HG02840 (cell line): ENCODE results near the gene FRMD4A.
"Not testable (repeated sequence)": the region's sequence is repeated elsewhere in the genome, so short reads cannot be mapped to it uniquely, and the experiment has no call there.

Source experiments
- ATAC-seq: cut with Tn5 transposase; IDR thresholded peaks from one replicate; pipeline ENCODE4 v1.9.1; 2021; ENCODE audit warnings: mild to moderate bottlenecking, moderate library complexity, moderate number of reproducible peaks; ENCODE audit not compliant: unreplicated experiment, low FRiP score

FRMD4A gene

DNA sequence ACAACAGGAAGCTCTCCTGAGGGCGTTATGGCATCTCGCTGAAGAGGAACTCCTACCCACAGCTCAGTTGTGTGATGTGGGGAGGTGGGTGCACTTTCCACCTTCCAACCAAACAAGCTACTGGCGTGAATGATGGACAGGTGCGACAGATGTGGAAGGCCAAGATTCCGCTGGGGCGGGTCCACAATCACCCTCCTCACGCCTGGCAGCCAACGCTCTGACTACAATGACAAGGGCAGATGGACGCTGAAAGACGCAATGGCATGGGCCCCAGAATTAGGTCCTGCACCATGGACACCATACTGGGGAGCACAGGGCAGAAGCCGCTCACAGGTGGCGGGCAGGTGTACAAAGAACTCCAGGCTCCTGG is 461.4 kb downstream of the FRMD4A start:
- no peak for ATAC-seq

DNA sequence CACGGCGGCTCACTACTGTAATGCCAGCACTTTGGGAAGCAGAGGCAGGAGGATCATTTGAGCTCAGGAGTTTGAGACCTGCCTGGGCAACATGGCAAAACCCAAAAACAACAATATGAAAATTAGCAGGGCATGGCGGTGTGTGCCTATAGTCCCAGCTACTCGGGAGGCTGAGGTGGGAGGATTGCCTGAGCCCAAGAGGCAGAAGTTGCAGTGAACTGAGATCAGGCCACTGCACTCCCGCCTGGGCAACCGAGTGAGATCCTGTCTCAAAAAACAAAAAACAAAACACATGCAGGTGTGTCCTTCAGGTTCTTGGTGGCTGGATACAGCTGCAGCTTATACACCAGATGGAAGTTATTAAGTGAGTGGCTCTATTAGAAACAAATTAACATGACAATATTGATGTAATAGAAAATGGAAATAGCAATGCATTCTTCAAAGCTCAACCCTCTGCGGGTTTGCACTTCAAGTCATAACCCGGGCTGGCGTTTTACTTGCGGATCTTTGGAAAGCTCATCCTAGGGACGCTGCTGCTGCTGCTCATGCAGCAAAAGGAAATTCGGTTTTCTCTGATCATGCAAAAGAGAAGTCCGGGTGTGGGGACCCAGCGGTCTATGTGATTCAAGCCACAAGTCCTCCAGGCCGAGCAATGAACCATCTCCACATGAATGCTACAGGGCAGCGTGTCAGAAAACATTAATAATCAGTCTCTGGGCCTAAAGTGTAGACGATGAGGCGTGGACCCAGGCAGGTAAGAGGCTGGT is 462.0 kb downstream of the FRMD4A start:
- ATAC-seq = no peak

DNA sequence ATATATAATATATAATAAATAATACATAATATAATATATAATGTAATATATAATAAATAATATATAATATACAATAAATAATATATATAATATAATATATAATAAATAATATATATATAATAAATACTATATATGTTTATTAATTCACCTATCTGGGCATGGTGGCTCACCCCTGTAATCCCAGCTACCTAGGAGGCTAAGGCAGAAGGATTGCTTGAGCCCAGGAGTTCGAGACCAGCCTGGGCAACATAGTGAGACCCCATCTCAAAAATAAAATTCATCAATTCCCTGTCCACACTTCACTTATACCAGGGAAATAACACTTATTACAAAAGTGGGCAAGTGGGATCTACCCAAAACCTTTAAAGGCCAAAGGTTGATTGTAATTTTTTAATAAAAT is 462.9 kb downstream of the FRMD4A start:
- ATAC-seq = no peak

DNA sequence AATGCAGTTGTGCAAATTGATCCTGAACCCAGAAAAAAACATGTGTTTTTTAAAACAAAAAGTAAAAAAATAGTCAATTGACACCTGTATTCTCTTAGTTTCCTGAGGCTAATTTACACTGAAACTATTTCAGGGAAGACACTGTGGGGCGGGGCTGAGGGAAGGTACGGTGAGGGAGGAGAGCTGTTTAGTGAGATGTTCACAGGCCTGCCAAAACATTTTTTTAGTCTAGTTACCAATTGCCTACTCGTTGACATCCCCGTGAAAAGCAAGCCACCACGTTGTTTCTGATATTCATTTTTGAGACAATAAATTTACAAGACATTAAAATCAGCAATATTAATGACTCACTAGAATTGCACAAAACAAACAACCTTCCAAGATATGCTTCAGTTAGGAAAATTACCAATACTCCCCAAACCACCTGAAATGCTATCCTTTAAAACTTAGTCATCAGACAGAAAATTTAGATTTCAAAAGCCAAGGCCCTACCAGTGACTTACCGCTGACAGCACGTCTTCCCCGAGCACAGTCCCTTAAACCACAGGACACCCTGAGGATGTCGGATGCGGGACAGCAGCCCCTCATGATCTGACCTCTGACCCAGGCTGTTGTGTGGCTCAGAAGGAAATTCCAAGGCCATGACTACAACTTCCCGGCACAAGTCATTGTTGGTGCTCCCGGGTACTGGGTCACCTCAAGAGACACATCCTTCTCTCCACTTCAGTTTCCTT is 464.8 kb downstream of the FRMD4A start:
- no peak for ATAC-seq

DNA sequence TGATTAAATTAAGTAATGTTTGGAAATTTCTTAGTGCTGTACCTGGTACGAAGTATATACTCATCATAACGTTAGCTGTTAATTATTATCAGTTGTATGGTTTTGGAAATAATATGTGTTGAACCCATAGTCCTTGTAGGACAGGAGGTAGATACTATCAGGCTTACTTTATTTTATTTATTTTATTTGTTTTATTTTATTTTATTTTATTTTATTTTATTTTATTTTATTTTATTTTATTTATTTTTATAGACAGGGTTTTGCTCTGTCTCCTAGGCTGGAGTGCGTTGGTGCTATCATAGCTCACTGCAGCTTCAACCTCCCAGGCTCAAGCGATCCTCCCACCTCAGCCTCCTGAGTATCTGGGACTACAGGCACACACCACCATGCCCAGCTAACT is 465.5 kb downstream of the FRMD4A start:
- ATAC-seq = not testable (repeated sequence)

DNA sequence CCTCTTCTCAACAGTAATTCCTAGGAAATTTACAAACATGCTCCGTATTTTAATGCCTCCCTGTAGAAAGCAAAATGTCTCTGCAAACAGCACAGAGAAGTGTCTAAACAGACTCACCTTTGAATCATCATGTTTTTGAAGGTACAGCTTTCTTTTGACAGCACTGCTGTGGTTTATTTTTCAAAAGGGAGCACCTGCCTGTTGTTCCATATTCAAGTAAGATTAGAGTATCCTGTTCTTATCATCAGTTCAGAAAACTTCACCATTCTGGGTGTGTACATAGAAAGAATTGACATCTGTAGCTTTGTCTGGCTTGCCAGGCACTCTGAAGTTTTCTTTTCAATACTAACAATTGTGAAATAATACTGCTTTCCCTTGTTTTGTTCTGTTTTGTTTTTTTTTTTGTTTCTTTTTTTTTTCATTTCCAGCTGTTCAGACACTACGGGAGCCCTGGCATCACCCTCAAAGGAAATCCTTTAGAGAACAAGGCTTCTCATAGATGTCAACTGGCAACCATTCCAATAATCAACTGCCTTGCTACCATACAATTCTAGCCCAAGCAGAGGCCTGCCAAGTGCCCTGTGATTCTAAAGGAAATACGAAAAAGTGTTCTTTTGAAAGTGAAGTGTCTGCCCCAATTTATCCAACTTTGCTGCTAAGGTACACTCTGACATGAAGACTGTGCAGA is 468.0 kb downstream of the FRMD4A start:
- ATAC-seq = no peak

DNA sequence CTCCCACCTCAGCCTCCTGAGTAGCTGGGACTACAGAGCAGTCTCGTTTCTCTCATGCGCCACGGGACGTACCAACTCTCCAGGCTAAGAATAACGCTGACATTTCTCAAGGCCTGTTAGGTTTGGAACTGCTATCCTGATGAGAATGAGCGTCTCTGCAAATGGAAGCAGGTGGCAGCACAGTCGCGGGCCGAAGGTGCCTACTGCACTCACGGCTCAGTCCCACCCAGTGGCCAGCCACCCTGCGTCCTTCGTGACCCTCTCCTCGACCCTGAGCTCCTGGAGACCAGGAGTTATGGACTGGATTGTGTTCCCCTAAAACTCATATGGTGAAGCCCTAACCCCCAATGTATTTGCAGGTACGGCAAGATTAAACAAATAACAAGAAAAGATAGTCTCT is 469.8 kb downstream of the FRMD4A start:
- ATAC-seq = no peak

DNA sequence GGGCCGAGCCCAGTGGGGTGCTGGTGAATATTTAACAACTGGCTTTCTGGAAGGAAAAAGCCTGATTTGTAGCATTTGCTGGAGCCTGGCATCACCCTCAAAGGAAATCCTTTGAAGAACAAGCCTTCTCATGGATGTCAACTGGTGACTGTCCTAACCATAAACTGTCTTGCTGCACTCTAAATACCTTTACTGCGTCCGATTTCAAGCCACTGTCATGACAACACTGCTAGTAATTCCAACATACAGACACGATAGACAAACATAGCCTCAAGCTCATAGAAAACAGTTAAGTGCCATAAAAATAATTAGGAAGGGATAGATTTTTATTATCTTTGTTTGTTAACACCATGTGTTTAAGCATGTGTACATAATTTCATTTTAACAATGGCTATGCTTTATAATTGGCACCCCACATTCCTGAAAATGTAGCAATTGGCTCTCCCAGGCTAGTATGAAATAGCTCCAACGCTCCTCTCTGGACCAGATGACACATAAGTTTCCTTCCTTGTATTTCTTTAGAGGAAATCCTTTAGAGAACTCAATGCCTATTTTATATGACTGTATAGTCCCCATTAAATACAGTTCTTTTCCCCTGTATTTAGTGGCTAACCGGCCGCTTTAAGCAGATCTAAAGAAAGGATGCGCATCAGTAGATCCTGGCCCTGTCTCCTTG is 470.6 kb downstream of the FRMD4A start:
- no peak for ATAC-seq

DNA sequence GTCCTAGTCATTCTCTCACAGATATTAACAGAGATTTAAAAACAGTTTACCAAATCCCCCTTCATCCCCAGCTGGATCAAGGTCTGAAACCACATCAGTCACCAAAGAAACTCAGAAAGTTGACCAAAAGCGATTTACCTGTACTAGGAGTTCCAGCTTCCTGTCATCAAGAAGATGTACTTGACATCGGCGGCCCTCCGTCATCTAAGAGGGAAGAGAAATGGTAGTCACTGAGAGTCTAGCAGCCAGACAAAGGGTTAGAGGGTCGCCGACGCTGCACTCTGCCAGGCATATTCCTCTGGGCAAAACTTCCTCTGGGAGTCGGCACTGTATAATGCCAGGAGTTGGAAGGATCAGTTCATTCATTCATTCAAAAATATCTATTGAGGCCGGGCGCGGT is 472.0 kb downstream of the FRMD4A start:
- ATAC-seq = no peak

DNA sequence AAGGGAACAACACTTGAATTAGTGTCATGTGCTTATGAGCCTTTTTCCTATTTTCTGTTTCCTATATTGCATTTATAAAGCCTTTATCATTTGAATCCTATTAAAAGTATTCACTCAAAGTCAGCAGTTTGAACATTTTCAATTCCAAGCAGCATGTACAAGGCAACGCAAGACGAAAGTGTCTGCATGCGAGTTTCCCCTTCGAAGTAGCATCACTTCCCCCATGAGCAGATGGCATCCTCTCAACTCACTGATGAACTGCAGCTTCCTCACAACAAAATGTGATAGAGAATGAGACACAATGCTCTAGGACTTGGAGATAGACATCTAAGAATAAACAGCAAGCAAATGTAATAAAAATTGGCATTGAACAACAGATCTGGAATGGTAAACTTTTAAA is 473.3 kb downstream of the FRMD4A start:
- ATAC-seq = no peak

DNA sequence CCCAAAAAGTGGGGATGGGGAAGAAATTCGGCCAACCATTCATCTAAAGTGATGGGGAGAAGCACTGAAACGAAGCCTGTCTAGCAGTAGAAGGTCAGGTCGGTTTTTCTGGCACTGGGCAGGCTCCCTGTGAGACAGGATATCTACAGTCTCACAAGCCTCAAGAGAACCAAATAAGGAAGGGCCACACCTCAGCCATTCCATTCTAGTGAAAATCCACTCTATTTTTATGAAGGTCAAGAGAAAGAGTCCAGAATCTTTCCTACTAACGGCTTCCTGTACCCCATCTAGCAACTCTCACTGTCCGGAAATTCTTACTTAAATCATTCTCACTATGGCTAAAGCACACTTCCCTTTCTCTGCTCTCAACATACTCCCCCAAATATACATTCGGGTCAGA is 476.9 kb downstream of the FRMD4A start:
- ATAC-seq = no peak

DNA sequence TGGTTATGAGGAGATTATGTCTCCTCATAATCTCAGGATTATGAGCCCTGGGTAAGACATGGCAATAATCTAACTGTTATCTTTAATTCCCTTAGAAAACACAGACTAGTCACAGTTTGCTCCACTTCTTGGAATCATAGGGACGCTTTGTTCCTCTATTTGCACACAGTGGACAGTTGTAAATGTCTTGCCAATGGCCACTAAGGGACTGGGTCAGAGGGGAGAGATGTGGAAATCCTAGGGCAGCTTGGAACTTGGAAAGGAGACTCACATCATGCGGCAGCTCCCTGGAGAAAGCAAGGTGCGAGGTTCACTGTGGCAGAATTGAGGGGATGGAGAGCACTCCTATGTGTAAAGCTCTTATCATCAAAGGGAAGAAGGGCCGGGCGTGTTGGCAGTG is 477.9 kb downstream of the FRMD4A start:
- no peak for ATAC-seq

DNA sequence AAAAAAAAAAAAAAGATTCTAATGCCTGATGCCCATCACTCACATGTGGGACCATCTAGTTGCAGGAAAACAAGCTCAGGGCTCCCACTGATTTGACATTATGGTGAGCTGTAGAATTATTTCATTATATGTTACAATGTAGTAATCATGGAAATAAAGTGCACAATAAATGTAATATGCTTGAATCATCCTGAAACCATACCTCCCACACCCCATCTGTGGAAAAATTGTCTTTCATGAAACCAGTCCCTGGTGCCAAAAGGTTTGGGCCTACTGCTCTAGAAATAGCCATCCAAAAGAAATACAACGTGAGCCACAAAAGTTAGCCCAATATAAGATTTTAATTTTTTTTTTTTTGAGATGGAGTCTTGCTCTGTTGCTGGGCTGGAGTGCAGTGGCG is 478.8 kb downstream of the FRMD4A start:
- ATAC-seq = no peak

DNA sequence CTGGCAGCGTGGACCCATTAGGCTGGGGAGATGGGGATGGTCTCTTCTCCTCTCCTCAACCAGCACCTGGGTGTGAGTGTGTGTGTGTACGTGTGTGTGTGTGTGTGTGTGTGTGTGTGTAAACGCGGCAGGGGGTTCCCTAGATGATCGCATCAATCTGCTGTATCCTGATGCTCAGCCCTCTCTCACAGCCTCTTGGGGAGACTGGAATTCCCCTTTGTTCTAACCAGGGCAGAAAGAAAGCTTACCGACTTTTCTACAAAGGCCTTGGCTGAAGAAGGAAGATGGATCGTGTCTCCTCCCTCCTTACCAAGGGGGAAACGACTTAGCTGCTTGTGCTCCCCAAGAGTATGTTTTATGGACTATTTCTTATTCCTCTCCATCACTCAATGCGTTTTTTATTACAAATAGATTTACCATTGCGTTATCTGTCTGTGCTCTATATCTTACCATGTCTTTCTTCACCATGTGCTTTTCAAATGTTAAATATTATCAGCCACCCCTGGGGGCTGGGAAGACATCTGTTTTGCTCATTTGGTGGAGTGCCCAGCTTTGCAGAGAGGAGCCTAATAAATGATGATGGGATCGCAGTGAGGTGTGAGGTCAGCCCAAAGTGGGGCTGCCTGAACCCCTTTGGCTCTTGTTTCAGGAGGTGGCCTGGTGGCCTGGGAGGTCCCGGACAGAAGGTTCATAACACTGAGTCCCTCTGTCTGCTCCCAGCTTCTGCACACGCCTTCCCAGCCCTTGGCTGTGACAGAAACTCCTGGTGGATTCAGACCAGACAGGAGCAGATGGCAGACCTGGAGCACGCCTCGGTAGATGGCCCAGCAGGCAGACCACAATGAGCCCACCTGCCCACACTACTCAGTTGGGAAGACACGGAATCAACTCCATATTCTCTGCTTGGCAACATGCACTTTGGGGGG is 481.9 kb downstream of the FRMD4A start:
- ATAC-seq = no peak

DNA sequence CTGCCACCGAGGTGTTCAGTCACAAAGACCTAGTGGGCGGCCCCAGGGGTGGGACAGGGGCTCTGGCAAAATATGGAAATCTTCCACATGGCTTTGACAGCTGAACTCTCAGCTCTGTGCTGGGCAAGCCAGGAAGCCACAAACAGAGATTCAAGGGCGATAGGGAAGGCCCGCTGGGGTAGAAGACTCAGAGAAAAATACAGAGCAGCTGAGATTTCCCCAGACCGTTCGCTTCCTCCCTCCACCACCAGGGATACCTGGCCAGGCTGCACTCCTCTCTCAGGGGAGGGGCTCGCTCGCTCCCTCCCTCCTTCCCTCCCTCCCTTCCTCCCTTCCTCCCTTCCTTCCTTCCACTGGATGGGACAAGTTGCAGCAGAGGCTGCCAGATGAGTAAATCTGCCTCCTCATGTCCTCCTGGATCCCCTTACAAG is 483.5 kb downstream of the FRMD4A start:
- no peak for ATAC-seq

DNA sequence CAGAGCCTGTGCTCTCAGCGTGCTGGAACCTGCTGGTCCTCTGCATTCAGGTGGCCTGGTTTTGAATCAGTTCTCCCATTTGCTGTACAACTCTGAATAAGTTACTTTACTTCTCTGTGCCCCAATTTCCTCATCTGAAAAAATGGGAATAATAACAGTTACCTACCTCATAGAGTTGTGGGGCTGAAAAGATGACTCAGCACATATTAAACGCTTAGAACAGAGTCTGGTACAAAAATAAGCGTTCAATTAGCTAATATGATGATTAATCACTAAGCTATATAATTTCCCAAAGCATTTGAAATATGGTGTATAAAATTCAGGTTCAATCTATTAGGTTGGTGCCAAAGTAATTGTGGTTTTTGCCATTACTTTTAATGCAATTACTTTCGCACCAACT is 484.8 kb downstream of the FRMD4A start:
- ATAC-seq = no peak

DNA sequence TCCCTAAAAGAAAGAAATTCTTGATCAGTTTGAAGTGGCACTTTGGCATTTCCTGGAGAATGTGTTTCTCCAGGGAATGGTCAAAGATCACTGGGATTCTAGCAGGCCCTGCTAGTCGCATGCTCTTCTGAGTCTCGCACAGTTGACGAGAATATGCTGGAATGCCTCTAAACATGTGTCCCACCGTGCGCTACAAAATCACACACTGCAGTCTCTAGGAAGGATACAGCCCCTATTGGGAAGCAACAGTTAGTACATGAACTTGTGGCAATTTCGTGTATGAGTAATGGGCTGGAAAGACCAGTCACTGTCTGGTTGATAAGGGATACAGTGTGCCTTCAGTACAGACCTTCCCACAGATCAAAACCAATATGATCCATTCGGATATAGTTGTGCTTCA is 486.1 kb downstream of the FRMD4A start:
- no peak for ATAC-seq

DNA sequence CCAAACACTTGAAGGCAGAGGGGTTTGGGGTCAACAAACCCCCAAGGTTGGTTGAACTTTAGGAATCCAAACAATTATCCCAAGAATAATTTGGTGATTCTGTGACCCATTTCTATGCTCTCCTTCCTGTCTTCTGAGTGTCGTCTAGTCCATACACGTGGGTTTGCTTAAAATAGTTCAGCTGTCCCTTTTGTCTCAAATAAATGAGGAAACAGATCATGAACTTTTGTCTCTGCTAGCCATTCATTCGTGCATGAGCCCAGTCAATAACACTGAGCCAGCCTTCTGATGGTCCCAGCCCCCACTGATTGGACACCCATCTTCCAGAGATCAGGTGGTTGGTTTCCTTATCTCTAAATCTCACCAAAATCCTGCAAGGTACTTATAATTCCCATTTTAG is 488.6 kb downstream of the FRMD4A start:
- no peak for ATAC-seq

DNA sequence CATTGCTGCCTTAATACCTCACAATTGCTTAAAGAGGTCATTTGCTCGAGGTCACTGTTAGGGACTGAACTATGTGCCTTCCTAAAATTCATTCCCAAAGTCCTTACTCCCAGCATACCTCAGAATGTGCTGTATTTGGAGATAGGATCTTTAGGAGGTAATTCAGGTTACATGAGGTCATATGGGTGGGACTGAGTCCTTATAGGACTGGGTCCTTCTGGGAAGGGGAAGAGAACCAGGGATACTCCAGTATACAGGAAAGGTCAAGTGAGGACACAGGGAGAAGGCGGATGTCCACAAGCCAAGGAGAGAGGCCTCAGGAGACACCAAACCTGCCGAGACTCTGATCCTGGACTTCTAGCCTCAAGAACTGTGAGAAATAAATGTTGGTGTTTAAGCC is 490.7 kb downstream of the FRMD4A start:
- ATAC-seq = no peak

DNA sequence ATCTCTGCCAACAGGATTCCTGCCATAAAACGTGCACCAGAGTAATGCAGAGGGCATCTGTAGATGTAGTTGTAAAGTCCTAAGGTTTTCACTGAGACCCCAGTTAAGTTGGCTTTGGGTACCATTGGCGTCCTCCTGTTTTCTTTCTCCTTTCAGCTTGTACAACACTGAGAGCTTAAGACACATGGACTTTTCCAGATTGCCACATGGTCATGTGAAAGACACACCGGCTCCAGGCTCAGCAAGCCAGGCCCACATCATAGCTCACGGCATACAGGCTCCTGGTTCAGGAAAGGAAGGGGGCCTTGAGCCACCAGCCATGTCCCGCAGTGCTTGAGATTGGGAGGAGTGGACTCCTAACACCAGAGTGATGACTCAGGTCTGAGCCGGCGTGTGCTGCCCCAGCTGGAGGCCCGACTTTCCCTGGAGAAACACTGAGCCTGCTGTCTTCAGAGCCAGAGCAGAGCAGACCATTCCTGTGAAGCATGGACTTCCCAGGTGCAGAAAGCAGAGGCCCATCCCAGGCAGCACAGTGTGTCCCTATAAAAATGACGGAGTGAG is 491.2 kb downstream of the FRMD4A start:
- no peak for ATAC-seq
